Trophoblast cell (in vitro differentiated cells and primary cell): ENCODE results near the gene DPP6.
"Not testable (repeated sequence)": the region's sequence is repeated elsewhere in the genome, so short reads cannot be mapped to it uniquely, and the experiment has no call there.

Experiments
- DNase-seq, 2 donors: peaks; one replicate each; pipeline ENCODE4 v3.0.0-alpha.2; 2016
- H2AFZ ChIP-seq: 2 replicates; pipeline ENCODE4 v1.6.1; 2013; ENCODE audit warnings: low read length, moderate library complexity, mild to moderate bottlenecking; ENCODE audit not compliant: insufficient read depth, poor library complexity
- H2AK5ac ChIP-seq: 2 replicates; pipeline ENCODE4 v1.6.1; 2013; ENCODE audit warnings: mild to moderate bottlenecking, low read length
- H2BK120ac ChIP-seq: 2 replicates; pipeline ENCODE4 v1.6.1; 2013; ENCODE audit warnings: low read length, mild to moderate bottlenecking, moderate library complexity; ENCODE audit not compliant: insufficient read depth, poor library complexity
- H2BK12ac ChIP-seq: 2 replicates; pipeline ENCODE4 v1.6.1; 2013; ENCODE audit warnings: mild to moderate bottlenecking, low read length, moderate library complexity
- H2BK5ac ChIP-seq: 2 replicates; pipeline ENCODE4 v1.6.1; 2013; ENCODE audit warnings: low read length, low read depth, moderate library complexity, mild to moderate bottlenecking; ENCODE audit not compliant: poor library complexity
- H3K14ac ChIP-seq: 2 replicates; pipeline ENCODE4 v1.6.1; 2013; ENCODE audit warnings: mild to moderate bottlenecking, low read length
- H3K18ac ChIP-seq: 2 replicates; pipeline ENCODE4 v1.6.1; 2013; ENCODE audit warnings: mild to moderate bottlenecking, low read length
- H3K23ac ChIP-seq: 2 replicates; pipeline ENCODE4 v1.6.1; 2013; ENCODE audit warnings: low read length
- H3K27ac ChIP-seq: 2 replicates; pipeline ENCODE4 v1.5.1; 2013; ENCODE audit warnings: low read depth, mild to moderate bottlenecking, inconsistent platforms, low read length, moderate library complexity
- H3K27me3 ChIP-seq: 2 replicates; pipeline ENCODE4 v1.6.1; 2013; ENCODE audit warnings: inconsistent platforms, mild to moderate bottlenecking, low read length, moderate library complexity; ENCODE audit not compliant: insufficient read depth
- H3K36me3 ChIP-seq, 2 experiments: 1 replicate in 1 of 2; 2 replicates in 1 of 2; pipeline ENCODE4 v1.6.1; 2013; ENCODE audit warnings: low read length in 2 of 2, mild to moderate bottlenecking in 2 of 2, moderate library complexity in 1 of 2; ENCODE audit not compliant: insufficient read depth in 2 of 2, control insufficient read depth in 1 of 2
- H3K4ac ChIP-seq: 2 replicates; pipeline ENCODE4 v1.6.1; 2013; ENCODE audit warnings: low read depth, mild to moderate bottlenecking, low read length, moderate library complexity
- H3K4me1 ChIP-seq, 2 experiments: 1 replicate in 1 of 2; 2 replicates in 1 of 2; pipeline ENCODE4 v1.6.1; 2013; ENCODE audit warnings: low read length in 2 of 2, mild to moderate bottlenecking in 2 of 2, moderate library complexity in 1 of 2; ENCODE audit not compliant: insufficient read depth in 2 of 2, control insufficient read depth in 1 of 2
- H3K4me2 ChIP-seq: 2 replicates; pipeline ENCODE4 v1.6.1; 2013; ENCODE audit warnings: inconsistent platforms, mild to moderate bottlenecking, low read length, moderate library complexity
- H3K4me3 ChIP-seq: 2 replicates; pipeline ENCODE4 v1.5.1; 2013; ENCODE audit warnings: mild to moderate bottlenecking, low read depth, low read length, inconsistent platforms
- H3K79me1 ChIP-seq: one replicate; pipeline ENCODE4 v1.6.1; 2013; ENCODE audit warnings: low read length
- H3K79me2 ChIP-seq: 2 replicates; pipeline ENCODE4 v1.6.1; 2013; ENCODE audit warnings: low read length, mild to moderate bottlenecking; ENCODE audit not compliant: control insufficient read depth, insufficient read depth, poor library complexity
- H3K9ac ChIP-seq: 2 replicates; pipeline ENCODE4 v1.6.1; 2013; ENCODE audit warnings: mild to moderate bottlenecking, low read length
- H3K9me3 ChIP-seq: 2 replicates; pipeline ENCODE4 v1.6.1; 2013; ENCODE audit warnings: low read depth, mild to moderate bottlenecking, control low read depth, inconsistent platforms, low read length; ENCODE audit not compliant: insufficient read depth
- H4K12ac ChIP-seq: 2 replicates; pipeline ENCODE4 v1.6.1; 2013; ENCODE audit warnings: low read depth, mild to moderate bottlenecking, low read length, moderate library complexity
- H4K8ac ChIP-seq: 2 replicates; pipeline ENCODE4 v1.6.1; 2013; ENCODE audit warnings: low read depth, mild to moderate bottlenecking, low read length, moderate library complexity
- H4K91ac ChIP-seq: one replicate; pipeline ENCODE4 v1.6.1; 2013; ENCODE audit warnings: low read depth, mild to moderate bottlenecking, low read length, moderate library complexity
- WGBS: extraction: QIAGEN DNeasy Blood & Tissue Kit; methylation state at CpG from one replicate; pipeline ENCODE4 v1.1.7; 2013; ENCODE audit warnings: missing lambda C conversion rate; ENCODE audit not compliant: insufficient read length, insufficient coverage; ENCODE audit errors: extremely low coverage; 5-methylcytosine and 5-hydroxymethylcytosine counted together

DPP6 gene

GRCh38 chr7:154132617-154133016 is 80.4 kb downstream of the DPP6 start:
- H3K4me2 ChIP-seq, H3K36me3 ChIP-seq, H3K23ac ChIP-seq, H3K9ac ChIP-seq, H3K4me1 ChIP-seq, H3K79me2 ChIP-seq, H4K8ac ChIP-seq, H3K4me3 ChIP-seq, DNase-seq, H2AK5ac ChIP-seq, H4K91ac ChIP-seq, H3K14ac ChIP-seq, H3K4ac ChIP-seq, H3K79me1 ChIP-seq, H2BK120ac ChIP-seq, H3K18ac ChIP-seq, H3K9me3 ChIP-seq, H2AFZ ChIP-seq, H3K27ac ChIP-seq, H2BK5ac ChIP-seq, H4K12ac ChIP-seq, H2BK12ac ChIP-seq, H3K27me3 ChIP-seq: not testable (repeated sequence)
- no CpG with 5 or more reads among the region's 4 CpGs for WGBS

- H2BK120ac ChIP-seq, H4K91ac ChIP-seq, H3K4ac ChIP-seq, H3K9ac ChIP-seq, H3K4me2 ChIP-seq, H3K4me1 ChIP-seq, H4K8ac ChIP-seq, H3K9me3 ChIP-seq, H3K23ac ChIP-seq, H3K14ac ChIP-seq, H2AK5ac ChIP-seq, H3K27me3 ChIP-seq, H2BK5ac ChIP-seq, H2BK12ac ChIP-seq, H3K79me2 ChIP-seq, H2AFZ ChIP-seq, H3K18ac ChIP-seq, H3K4me3 ChIP-seq, DNase-seq, H3K36me3 ChIP-seq, H4K12ac ChIP-seq, H3K79me1 ChIP-seq, H3K27ac ChIP-seq: not testable (repeated sequence)
- no CpG with 5 or more reads among the region's 7 CpGs for WGBS
Measured at GRCh38 chr7:154133703-154134277, 81.6 kb downstream of the DPP6 start.

GRCh38 chr7:154134698-154135097 is 82.5 kb downstream of the DPP6 start:
- not testable (repeated sequence) for H3K4me1 ChIP-seq, H3K18ac ChIP-seq, H2BK120ac ChIP-seq, H3K79me2 ChIP-seq, H3K23ac ChIP-seq, H2AK5ac ChIP-seq, H3K27ac ChIP-seq, DNase-seq, H3K79me1 ChIP-seq, H3K36me3 ChIP-seq, H3K4me3 ChIP-seq, H4K12ac ChIP-seq, H2AFZ ChIP-seq, H3K14ac ChIP-seq, H2BK12ac ChIP-seq, H3K9ac ChIP-seq, H2BK5ac ChIP-seq, H3K27me3 ChIP-seq, H4K8ac ChIP-seq, H3K4ac ChIP-seq, H3K9me3 ChIP-seq, H3K4me2 ChIP-seq, H4K91ac ChIP-seq
- WGBS: no CpG with 5 or more reads among the region's 1 CpG

GRCh38 chr7:154135646-154136045 is 83.4 kb downstream of the DPP6 start:
- not testable (repeated sequence) for H2BK12ac ChIP-seq, H2BK120ac ChIP-seq, H3K4me1 ChIP-seq, H3K27ac ChIP-seq, H4K8ac ChIP-seq, H3K79me1 ChIP-seq, H3K79me2 ChIP-seq, H3K9me3 ChIP-seq, H3K4me2 ChIP-seq, H3K36me3 ChIP-seq, H3K9ac ChIP-seq, H2AFZ ChIP-seq, H3K18ac ChIP-seq, H3K14ac ChIP-seq, H2AK5ac ChIP-seq, H3K27me3 ChIP-seq, H3K4me3 ChIP-seq, H2BK5ac ChIP-seq, H3K4ac ChIP-seq, H4K91ac ChIP-seq, H3K23ac ChIP-seq, DNase-seq, H4K12ac ChIP-seq
